GM11168 (cell line): Measurements from ENCODE around the gene COX7A2L.

Experiments used
- in situ Hi-C: fragments of 300-500 bp; cut with MboI; formaldehyde crosslinking; loops from one replicate; pipeline ENCODE4 v1.12.0; 2022; ENCODE audit warnings: low sequenced_read_pairs; ENCODE audit not compliant: unreplicated experiment

COX7A2L gene

DNA sequence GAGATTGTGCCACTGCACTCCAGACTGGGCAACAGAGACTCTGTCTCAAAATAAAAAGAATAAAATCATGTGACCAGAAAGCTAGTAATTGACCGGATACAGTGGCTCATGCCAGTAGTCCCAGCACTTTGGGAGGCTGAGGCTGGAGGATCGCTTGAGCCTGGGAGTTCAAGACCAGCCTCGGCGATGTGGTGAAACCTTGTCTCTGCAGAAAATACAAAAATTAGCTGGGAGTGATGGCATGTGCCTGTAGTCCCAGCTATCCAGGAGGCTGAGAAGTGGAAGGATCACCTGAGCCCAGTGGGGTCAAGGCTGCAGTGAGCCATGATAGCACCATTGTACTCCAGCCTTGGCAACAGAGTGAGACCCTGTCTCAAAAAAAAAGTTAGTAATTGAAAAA, 36.8 kb downstream of the COX7A2L start:
- in situ Hi-C loops, result no loop called here

DNA sequence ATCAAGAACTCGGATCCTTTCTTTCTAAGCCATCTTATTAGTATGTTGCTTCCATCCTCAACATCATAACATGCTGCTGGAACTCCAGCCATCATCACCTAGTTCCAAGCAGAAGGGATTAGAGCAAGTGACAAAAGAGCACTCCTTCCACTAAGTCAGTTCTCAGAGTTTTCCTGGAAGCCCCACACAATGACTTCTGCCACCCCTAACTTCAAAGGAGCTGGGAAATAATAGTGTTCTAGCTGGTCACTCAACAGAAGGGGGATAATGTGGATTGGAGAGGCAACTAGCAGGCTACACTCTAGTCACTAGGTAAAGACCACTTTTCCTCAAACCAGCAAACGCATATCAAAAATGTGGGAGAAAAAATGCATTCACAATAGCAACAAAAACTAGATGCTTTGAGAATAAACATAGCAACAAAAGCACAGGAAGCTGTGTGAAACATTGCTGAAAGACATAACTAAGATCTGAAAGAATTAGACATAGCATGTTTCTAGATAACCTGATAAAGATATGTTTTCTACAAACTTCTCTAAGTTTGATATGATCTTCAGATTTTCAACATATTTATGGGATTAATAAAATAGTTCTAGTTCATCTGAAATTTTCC, 39.5 kb downstream of the COX7A2L start:
- in situ Hi-C loops, result no loop called here

DNA sequence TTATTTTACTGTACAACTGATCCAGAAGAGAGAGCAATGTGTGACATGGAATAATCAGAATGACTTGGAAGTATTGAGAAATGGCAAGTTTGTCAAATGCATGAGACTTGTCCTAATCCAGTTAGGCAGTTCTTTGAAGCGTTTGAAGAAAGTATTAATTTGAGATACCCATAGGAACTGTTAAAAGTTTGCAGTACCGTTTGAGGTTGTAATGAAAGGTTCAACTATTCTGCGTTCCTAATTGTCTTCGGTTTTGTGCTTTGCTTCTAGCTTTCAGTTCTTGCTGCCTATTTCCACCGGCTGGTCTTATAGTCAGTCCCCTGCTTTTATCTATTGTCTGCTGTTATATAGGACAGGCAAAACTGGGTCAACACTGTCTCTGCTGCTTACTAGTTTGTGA, 41.8 kb downstream of the COX7A2L start:
- in situ Hi-C loops, result no loop called here

DNA sequence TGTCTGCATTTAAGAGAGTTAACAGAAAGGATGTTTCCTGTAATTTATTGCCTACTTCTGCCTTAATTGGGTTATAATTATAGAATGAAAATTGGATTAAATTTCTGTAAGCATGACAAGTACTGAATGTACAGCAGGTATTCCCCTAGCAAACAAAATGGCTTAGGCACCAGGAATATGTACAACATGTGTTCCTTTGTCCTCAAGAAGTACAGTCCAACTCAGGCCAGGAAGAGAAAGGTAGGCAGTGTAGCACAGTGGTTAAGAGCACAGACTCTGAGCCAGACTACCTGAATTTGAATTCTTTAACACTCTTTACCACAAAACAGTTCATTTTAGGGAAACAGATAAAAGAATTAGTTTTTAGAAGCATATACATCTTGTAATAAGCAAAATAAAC, 43.1 kb downstream of the COX7A2L start:
- in situ Hi-C loops, result no loop called here

DNA sequence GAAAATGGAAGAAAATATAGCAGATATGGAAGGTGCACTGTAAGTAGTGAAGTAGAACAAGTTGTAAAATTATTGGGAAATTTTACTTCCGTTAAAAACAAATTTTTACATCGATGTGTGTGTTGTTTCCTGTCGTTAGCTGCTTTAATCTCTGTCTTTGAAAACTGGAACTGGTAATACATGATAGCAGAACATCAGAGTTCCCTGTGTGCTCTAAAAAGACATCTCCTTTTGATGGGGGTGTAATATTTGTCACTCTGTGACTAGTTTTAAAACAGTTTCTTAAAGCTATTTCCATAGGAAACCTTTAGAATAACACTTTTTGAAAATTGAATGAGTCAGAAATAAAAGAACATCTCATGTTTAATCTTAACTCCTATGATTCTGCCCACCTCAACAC, 43.5 kb downstream of the COX7A2L start:
- in situ Hi-C loops, result no loop called here

DNA sequence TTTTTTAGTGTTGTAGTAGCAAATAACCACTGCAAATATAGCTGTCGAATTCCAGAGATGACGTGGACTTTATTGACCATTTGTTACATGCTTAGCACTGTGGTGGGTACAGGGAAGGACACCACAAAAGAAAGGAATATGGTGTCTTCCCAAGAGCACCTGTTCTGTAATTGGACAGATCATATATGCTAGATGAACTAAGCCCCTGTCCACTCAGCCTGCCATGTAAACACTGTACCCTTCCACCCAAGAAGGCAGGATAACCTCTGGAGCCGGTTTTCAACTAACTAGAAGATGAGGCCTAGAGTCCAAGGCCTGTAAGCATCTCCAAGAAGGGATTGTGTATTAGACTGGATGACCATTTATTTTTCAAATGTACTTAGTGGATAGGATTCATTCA, 44.1 kb downstream of the COX7A2L start:
- in situ Hi-C loops, result no loop called here

DNA sequence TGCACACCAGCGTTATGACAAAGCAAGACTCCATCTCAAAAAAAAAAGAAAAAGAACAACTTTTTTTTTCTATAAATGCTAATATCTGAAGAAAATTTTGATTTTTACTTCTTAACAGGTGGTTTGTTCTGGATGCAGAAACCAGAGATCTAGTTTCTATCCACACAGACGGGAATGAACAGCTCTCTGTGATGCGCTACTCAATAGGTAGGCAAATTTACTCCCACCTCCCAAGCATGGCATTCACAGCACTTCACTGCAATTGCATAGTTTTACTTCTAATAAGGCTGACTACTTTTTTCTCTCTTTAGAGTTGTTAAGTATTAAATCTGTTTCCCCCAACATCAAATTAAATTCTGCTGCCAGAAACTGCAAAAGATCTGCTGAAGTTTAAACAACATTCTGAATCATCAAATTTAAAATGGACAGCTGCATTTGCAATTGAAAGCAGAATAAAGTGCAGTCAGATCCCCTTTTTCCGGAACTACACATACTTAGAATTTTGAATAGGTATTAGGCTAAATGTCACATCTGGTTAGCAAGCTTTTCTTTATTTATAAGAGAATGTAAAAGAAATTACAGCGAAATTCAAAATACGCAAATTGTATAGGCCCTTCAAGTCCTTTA, 45.1 kb downstream of the COX7A2L start:
- in situ Hi-C loops, result no loop called here

DNA sequence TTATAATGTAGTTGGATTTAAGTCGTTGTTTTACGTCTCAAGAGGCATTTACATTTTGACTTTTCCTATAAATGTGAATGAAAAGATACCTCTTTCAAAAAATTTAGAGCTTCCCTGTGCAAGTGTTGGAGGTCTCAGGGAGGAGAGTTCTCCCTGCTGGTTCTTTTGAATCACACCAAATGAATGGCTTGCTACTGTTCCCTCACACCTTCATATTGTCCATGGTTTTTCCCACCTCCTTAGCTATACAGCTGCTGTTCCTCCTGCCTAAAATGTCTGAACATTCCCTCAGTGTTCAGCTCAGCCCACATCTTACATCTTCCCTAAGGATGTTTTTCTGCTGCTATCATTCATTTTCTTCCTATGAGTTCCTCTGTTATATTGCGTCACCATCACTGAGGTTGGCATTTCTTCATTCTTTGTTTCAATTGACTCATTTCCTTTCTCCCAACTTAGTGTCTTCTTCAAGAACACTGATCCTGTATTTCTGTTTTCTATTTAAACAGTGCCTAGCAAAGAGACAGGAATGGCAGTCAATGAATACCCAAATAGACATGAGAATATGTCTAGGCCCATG, 46.0 kb downstream of the COX7A2L start:
- in situ Hi-C loops, result no loop called here

DNA sequence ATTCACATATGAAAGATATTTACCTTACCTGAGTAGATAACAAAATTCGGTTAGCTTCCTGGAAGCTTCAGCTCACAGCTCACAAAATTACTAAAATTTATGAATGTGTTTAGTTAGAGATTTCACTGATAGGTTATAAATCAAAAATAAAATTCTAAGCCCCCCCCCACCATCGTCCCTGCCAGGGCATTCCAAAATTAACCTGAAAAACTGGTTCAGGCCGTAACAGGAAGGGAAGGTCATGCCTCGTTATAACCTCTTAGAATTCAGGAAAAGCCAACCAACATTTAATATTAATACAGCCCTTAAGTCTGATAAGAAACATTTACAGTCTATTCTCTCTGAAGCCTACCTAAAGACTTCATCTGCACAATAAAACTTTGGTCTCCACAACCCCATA, 48.9 kb downstream of the COX7A2L start:
- in situ Hi-C loops, result no loop called here

DNA sequence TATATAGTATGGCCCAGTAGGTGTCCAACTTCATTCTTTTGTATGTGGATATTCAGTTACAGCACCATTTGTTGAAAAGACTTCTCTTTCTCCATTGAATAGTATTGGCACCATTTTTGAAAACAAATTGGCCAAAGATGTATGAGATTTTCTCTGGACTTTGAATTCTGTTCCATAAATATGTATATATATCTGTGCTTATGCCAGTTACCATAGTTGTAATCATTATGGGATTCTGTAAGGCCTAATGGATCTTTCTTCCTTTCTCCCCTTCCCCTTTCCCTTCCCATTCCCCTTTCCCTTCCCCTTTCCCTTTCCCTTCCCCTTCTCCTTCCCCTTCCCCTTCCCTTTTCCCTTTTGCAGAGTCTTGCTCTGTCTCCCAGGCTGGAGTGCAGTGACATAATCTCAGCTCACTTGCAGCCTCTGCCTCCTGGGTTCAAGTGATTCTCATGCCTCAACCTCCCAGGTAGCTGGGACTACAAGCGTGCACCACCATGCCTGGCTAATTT, 51.0 kb downstream of the COX7A2L start:
- in situ Hi-C loops, result no loop called here

DNA sequence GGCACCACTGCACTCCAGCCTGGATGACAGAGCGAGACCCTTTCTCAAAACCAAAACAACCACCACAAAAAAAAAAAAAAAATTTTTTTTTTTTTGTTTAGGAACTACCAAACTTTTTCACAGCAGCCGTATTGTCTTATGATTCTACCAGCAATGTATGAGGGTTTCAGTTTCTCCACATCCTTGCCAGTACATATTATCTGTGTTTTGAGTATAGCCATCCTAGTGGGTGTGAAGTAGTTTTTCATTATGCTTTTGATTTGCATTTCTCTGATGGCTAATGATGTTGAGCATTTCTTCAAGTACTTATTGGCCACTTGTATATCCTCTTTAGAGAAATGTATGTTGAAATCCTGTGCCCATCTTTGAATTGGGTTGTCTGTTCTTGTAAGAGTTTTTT, 51.7 kb downstream of the COX7A2L start:
- in situ Hi-C loops, result no loop called here

DNA sequence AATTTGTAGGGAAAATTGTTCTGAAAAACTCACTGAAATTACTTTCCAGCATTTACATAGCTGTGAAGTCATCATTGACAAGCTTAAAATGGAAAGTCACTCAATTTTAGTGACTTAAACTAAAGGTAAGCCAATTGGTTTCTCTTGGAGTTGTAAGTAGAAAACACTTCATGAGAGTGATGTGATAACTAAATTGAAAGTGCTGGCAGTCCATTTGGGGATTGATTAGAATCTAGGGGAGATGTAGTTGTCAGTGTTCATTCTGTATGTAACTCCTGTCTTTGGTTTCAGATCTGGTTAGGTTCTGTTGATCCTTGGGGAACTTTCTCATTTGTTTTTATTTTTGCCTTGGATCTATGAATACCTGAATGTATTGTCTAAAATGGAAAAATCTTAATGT, 53.8 kb downstream of the COX7A2L start:
- in situ Hi-C loops, result no loop called here

DNA sequence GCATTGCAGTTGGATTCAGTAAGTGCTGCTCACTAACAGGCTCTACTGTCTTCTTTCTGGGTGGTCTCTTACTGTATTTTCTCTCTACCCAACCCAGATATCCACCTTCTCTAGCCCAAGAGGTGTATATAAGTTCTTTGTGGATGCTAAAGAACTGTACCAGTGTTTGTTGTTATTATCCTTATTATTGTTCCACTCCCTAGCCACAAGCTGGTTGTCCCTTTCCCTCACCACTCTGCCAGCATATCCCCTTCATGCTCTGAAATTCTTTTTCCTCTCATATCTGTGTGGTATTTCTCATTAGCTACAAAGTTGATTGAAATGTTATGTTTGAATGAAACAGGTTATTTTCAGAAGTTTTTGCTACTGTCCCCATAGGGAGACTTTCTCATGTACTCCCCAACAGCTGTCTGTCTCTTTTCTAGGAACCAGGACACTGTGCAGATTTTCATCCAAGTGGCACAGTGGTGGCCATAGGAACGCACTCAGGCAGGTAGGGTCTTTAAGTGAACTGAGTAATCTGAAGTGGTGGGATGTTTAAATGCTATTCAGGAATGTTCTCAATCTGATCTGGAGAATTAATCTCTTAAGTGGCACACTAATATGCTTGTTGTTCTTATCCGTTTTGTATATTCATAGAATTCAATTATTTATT, 56.8 kb downstream of the COX7A2L start:
- in situ Hi-C loops, result no loop called here

DNA sequence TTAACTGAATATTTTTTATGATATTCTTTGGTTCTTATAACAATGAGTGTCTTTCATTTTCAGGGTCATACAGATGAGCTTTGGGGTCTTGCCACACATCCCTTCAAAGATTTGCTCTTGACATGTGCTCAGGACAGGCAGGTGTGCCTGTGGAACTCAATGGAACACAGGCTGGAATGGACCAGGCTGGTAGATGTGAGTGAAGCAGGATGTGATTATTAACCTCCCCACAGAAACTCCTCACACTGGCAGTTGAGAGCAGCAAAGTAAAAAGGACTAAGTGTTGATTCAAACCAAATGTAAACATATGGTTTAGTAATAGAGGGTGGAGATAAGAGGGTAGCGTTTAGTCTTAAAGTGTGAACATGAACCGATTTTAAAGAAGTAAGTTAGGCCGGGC, 57.8 kb downstream of the COX7A2L start:
- in situ Hi-C loops, result no loop called here

DNA sequence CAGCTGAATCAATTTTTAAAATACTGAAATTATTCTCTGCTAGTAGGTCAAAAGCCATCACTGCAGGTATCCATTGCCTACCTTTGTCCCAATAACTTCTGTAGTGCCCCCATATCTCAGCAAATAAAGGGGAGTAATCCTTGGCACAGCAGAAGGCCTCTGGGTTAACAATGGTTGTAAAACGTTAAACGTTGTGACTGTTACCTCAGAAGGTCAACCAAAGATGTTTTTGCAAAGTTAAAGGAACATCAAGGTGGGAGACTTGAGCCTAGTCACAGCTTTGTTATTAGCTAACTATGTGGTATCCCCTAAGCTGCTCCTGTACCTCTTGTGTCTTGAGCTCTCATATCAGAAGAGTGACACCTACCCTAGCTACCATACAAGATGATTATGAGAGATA, 60.5 kb downstream of the COX7A2L start:
- in situ Hi-C loops, result no loop called here
